ENCODE data around the gene CEL.
"Not testable (repeated sequence)": the region's sequence is repeated elsewhere in the genome, so short reads cannot be mapped to it uniquely, and the experiment has no call there.

Gene CEL

DNA sequence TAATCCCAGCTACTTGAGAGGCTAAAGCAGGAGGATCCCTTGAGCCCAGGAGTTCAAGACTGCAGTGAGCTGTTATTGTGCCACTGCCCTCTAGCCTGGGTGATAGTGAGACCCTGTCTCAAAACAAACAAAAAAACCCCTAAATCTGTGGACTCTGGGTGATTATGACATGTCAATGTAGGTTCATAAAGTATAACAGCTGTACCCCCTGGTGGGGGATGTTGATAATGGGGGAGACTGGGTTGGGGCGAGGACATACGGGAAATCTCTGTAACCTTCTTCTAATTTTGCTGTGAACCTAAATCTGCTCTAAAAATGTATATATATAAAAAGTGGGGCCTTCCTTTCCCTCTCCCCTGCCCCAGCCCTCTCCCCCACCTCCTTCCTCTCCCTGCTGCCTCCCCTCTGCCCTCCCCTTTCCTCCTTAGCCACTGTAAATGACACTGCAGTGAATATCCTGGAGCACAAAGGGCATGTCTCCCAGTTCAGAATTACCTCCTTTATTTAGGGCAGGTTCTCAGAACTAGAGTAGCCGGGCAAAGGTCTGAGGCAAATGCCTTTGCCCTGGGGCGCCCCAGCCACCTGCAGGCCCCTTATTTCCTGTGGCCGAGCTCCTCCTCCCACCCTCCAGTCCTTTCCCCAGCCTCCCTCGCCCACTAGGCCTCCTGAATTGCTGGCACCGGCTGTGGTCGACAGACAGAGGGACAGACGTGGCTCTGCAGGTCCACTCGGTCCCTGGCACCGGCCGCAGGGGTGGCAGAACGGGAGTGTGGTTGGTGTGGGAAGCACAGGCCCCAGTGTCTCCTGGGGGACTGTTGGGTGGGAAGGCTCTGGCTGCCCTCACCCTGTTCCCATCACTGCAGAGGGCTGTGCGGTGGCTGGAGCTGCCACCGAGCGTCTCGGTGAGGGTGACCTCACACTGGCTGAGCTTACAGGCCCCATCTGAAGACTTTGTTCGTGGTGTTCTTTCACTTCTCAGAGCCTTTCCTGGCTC, 19.3 kb downstream of the CEL start:
- in situ Hi-C loops (cut with MboI; ENCODE audit: low sequenced_read_pairs), result not testable (repeated sequence)

DNA sequence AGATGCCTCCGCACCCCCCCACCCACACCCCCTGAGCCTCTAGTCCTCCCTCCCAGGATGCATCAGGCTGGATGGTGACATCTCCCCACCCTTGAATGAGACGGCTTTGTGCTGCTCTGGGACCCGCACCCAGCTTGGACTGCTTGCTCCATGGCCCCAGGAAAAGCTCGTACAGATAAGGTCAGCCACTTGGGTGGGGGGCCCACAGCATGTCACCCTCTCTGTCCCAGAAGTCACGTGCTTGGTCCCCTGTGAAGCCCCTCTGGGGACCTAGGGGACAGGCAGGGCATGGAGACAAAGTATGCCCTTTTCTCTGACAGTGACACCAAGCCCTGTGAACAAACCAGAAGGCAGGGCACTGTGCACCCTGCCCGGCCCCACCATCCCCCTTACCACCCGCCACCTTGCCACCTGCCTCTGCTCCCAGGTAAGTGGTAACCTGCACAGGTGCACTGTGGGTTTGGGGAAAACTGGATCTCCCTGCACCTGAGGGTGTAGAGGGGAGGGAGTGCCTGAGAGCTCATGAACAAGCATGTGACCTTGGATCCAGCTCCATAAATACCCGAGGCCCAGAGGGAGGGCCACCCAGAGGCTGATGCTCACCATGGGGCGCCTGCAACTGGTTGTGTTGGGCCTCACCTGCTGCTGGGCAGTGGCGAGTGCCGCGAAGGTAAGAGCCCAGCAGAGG, 20.3 kb downstream of the CEL start:
- in situ Hi-C loops (cut with MboI; ENCODE audit: low sequenced_read_pairs), result not testable (repeated sequence)

DNA sequence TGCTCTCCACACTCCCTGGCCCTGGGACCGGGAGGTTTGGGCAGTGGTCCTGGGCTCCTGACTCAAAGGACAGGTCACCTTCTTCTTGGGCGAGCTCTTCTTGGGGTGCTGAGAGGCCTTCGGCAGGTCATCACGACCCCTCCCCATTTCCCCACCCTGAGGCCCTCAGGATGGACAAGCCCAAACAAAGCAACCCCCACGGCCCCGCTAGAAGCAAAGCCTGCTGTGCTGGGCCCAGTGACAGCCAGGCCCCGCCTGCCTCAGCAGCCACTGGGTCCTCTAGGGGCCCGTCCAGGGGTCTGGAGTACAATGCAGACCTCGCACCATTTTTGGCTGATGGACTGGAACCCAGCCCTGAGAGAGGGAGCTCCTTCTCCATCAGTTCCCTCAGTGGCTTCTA, 21.9 kb downstream of the CEL start:
- in situ Hi-C loops (cut with MboI; ENCODE audit: low sequenced_read_pairs), result not testable (repeated sequence)

DNA sequence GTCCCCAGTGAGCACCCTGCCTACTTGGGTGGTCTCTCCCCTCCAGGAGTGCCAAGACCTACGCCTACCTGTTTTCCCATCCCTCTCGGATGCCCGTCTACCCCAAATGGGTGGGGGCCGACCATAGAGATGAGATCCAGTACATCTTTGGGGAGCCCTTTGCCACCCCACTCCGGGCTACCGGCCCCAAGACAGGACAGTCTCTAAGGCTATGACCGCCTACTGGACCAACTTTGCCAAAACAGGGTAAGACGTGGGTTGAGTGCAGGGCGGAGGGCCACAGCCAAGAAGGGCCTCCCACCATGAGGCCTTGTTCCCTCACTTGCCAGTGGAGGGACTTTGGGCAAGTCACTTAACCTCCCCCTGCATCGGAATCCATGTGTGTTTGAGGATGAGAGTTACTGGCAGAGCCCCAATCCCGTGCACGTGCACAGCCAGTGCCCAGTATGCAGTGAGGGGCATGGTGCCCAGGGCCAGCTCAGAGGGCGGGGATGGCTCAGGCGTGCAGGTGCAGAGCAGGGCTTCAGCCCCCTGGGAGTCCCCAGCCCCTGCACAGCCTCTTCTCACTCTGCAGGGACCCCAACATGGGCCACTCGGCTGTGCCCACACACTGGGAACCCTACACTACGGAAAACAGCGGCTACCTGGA, 24.6 kb downstream of the CEL start:
- in situ Hi-C loops (cut with MboI; ENCODE audit: low sequenced_read_pairs), result not testable (repeated sequence)

DNA sequence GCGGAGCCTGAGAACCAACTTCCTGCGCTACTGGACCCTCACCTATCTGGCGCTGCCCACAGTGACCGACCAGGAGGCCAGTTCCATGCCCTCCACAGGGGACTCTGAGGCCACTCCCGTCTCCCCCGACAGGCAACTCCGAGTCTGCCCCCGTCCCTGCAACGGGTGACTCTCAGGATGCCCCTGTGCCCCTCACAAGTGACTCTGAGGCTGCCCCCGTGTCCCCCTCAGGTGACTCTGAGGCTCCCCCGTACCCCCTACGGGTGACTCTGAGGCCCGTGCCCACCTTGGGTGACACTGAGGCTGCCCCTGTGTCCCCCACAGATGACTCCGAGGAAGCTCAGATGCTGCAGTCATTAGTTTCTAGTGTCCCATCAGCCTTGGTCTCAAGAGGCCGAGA, 25.1 kb downstream of the CEL start:
- in situ Hi-C loops (cut with MboI; ENCODE audit: low sequenced_read_pairs), result no loop called here

DNA sequence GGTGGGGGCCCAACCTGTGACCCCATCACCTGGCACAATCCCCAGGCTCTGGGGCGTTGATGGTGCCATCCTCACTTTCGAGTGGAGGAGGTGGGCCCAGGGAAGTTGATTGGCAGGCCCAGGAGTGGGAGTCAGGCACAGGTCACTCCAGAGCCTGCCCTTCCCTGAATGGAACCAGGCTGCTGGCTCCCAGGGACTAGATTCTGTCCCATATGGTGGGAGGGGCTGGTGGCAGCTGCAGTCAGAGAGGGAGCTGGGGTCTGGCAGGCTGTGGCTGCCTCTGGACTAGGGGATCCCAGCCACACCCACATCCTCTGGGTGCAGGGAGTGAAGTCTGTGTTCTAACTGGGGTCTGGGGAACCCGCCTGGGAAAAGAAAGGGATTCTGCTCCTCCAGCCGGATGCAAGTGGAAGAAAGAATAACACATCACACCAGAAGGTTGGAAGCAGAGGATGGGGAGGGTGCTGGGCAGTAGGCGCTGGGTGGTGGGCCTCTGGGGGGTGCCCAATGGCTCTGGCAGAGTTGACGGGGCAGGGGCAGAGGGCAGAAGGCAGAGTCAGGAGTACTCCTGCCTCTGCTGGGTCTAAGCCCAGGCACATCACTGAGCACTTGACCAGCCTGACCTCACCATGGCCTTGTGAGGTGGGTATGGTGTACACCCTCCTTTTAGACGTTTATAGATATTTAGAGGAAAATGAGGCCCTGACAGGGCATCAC, 25.8 kb downstream of the CEL start:
- in situ Hi-C loops (cut with MboI; ENCODE audit: low sequenced_read_pairs), result no loop called here

DNA sequence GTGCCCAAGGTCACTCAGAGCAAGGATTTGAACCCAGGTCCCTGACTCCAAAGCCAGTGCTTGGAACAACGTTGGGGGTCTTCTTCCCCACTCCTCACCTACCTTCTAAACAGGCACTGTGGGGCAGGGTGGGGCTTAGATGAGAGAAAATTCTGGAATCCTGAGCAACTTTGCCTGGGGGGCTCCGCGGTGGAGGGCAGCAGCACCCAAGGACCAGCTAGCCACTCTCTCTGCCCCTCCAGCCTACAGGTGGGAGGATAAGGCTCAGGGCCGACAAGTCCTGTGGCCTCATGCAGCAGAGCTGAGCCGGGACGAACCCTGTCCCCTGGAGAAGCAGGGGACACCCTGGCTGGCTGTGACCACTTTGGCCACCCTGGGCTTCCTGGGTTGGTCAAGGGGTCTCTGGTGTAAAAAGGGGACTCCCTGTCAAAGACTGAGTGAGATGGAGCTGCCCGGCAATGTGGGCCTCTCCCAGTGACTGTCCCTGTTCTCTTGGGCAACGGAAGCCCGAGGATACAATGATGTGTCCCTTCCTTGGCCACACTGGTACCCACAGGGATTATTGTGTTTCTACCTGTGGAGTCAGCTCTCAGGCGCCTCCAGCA, 26.5 kb downstream of the CEL start:
- in situ Hi-C loops (cut with MboI; ENCODE audit: low sequenced_read_pairs), result no loop called here

DNA sequence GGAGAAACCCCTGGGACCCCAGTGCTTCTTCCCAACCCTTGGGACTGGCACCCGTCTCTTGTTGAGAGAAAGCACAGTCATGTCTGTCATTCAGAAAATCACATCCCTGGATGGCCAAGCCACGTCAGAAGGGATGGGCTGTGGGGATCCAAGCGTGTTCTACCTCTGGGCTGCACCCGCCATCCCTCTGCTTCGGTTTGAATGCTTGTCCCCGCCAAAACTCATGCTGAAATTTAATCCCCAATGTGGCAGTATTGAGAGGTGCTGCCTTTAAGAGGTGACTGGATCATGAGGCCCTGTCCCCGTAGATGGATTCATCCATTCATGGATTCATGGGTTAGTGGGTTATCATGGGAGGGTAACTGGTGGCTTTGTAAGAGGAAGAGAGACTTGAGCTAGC, 27.0 kb downstream of the CEL start:
- in situ Hi-C loops (cut with MboI; ENCODE audit: low sequenced_read_pairs), result no loop called here

DNA sequence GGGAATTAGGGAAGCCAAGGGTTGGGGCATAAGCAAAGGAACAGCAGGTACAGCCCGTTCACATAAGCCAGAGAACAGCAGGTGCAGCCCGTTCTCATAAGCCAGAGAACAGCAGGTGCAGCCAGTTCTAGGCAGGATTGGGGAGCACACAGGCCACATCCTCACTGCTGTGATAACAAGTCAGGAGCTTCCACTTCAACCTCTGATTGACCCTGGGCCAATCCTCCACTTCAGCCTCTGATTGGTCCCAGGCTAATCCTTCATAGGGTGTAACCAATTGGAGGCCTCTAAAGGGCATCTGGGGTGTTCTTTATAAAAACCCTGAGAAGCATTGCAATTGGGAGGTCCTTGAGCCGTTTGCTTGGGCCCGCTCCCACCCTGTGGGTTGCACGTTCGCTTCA, 27.5 kb downstream of the CEL start:
- in situ Hi-C loops (cut with MboI; ENCODE audit: low sequenced_read_pairs), result no loop called here

DNA sequence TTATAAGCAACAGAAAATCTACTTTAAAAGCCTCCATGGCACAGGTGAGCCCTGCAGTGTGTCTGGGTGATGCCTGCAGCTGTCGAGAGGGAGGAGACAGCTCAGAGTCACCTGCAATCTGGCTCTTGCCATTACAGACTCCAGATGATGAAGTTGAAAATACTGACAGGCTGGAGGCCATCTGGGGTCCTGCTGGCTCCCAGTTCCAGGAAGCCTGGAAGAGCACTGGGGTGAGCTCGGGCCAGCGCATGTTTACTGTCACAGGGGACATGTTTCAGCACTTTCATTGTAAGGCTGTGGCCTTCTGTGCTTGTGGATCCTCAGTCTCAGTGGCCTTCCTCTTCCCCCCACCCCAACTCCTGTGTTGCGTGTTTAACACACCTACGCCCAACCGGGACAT, 28.4 kb downstream of the CEL start:
- in situ Hi-C loops (cut with MboI; ENCODE audit: low sequenced_read_pairs), result no loop called here

DNA sequence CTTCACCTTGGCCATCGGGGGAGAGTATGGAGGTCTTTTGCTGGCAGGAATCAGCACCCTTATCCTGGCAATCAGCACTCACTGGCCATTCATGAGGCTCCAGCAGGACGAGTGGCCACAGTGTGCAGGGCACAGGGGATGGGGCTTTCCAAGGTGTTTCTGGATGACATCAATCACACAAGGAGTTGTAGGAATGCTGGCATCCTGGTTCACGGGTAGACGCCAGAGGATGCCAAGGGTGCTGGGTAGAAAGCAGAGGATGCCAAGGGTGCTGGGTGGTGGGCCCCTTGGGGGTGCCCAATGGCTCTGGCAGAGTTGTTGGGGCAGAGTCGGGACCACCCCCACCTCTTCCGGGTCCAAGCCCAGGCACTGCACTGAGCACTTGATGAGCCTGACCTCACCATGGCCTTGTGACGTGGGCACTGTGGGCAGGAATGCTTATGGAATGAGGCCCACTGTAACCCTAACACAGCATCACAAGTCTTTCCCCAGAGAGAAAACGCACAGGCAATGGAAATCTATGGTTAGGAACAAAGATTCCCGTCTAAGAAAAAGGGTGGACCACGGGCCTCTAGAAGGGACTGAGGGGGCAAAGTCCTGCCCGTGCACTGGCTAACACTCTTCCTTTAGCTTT, 29.1 kb downstream of the CEL start:
- in situ Hi-C loops (cut with MboI; ENCODE audit: low sequenced_read_pairs), result no loop called here

DNA sequence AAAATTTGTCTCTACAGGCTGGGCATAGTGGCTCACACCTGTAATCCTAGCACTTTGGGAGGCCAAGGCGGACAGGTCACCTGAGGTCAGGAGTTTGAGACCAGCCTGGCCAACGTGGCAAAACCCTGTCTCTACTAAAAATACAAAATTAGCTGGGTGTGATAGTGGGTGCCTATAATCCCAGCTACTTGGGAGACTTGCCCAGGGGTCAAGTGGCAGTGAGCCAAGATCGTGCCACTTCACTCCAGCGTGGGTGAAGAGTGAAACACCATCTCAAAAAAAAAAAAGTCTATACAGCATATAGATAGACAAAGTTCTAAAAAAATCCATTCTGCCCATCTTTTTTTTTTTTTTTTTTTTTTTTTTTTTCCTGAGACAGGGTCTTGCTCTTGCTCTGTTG, 32.6 kb downstream of the CEL start:
- in situ Hi-C loops (cut with MboI; ENCODE audit: low sequenced_read_pairs), result not testable (repeated sequence)

DNA sequence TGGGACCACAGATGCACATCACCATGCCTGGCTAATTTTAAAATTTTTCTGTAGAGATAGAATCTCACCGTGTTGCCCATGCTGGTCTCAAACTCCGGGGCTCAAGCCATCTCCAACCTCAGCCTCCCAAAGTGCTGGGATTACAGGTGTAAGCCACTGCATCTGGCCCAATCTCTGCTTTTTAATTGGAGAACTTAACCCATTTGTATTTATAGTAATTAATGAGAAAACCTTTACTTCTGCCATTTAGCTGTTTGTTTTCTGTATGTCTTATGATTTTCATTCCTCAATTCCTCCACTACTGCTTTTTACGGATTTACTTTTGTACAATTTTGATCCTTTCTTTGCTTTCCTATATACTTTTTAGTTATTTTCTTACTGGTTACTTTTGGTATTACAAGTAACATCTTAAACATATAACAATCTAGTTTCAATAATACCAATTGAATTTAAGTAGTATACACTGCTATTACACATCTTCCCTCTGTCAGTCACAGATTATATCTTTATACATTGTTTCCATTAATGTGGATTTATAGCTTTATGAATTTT, 33.1 kb downstream of the CEL start:
- in situ Hi-C loops (cut with MboI; ENCODE audit: low sequenced_read_pairs), result no loop called here

DNA sequence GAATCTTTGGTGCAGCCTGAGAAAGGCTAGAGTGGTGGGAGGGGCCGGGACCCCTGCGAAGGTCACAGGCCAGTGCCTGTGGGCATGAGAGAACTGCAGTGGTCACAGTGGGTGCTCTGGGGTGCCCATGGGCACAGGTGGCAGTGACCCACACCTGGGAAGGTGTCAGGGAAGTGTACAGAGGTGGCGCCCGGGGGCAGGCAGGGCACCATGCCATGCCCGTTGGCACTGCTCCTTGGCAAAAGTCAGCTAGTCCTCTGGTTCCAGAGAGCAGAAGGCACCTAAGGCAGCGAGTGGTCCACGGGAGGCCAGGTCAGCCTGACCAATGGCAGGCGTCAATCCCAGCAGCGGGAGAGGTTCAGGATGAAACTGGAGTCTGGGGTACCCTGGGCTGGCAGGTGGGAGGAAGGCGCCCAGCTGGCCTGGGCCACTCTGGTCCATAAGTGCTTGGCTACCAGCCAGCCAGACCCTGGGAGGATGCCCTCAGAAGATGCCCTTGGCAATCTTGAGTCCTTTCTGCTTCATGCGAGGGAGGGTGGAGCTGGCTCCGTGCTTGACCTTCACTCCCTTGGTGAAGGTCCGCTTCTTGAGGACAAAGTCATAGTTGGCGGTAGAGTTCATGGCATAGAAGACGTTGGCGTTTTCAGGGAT, 36.4 kb downstream of the CEL start:
- in situ Hi-C loops (cut with MboI; ENCODE audit: low sequenced_read_pairs), result no loop called here

DNA sequence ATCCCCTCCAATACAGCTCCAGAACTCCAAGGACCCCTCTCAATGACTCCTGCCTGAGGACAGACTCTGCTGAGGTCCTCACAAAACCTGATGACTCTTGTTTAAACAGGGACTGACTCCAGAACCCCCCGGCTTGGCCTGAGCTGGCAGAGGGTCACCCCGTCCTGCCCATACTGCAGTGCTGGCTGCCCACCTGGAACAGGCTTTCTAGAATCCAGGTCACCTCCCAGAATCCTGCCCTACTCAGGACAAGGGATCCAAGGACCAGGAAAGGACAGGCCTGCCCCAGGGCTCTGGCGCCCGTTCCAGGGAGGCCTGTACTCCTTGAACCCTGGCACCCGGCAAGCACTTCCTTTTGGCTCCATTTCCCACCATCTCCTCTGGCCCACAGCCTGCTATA, 37.1 kb downstream of the CEL start:
- in situ Hi-C loops (cut with MboI; ENCODE audit: low sequenced_read_pairs), result no loop called here

DNA sequence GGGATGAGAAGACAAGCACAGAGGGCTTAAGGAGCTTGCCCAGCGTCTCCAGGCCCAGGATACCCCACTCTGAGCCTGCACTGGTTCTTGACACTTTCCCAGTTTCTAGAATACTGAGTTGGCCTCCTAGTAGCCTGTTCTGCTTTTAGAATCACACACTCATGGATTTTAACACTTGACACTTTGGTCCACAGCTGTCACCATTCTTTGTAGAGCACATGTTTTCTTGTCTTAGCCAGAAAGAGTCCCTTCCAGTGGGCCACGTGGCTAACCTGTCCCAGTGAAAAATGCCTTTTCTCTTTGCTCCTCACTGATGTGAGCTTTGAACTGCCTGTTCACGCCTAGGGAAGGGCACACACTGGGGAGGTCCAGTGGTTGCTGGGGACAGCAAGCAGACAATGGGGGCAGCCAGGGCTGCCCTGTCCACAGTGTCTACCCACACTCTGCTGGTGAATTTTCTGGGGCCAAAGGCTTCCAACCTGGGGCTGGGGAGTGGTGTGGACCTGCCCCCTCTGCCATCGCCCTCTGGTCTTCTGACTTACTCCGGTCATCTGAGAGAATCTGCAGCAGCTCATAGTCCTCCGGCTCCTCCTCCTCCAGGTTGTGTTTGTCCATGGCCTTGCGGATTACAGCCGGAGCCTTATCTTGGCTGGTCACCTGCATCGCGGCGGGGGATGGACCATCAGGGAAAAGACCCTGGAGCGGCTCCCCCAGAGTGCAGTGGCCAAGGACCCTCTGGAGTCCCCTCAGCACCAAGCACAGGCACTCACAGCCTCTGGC, 38.1 kb downstream of the CEL start:
- in situ Hi-C loops (cut with MboI; ENCODE audit: low sequenced_read_pairs), result no loop called here

DNA sequence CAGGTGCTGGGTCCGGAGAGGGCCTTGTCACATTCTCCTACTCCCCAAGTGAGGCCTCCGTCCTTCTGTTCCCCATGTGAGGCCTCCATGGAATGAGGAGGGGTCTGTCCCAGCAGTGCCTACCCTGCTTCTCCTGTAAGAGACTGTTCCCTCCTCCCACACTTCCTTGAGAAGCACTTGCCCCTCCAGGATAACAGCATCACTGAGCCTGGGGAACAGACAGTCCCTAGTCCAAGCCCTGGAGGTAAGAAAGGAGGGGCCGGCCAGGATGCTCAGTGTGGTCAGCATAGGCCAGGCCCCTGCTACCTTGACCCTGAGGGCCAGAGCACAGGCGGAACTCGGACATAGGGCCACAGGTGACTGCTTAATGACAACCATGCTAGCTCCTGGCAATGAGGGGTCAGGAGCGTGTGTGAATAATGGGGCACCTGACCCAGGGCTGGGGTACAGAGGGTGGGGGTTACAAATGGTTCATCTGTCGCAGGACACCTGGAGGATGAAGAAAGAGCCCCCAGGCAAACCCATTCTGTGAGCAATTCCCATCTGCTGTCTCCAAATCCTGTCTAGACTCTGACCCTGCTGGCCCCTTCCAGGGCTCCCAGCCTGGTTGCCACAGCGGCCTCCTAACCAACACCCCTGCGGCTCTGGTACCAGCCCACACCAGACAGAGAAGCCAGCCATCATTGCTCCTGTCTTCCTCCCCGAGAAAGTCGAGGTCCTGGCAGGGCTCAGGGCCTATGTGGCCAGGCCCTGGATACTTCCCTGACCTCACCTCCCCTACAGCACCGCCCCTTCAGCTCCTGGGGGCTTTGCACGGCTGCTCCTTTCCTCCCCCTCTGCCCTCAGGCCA, 39.0 kb downstream of the CEL start:
- in situ Hi-C loops (cut with MboI; ENCODE audit: low sequenced_read_pairs), result no loop called here
